Testis (tissue), 2 donors: ENCODE measurements around the gene ZBTB48.
A peak's percentile ranks its signal among the peaks of the same experiment; 100 is the strongest.

Experiments used
- POLR2A ChIP-seq: fragments of 450-650 bp; IDR thresholded peaks from one replicate; pipeline ENCODE4 v1.6.1; 2017; ENCODE audit warnings: antibody characterized with exemption, mild to moderate bottlenecking, moderate library complexity
- TF ChIP-seq, protein P1 (sequence below), 3 experiments: fragments of 450-650 bp in 2 of 3; fragments of 200-600 bp in 1 of 3; sonication (generic) in 1 of 3; IDR thresholded peaks; one replicate each; pipeline ENCODE4 v1.5.1; 2016 to 2019; ENCODE audit warnings: antibody characterized with exemption in 3 of 3, mild to moderate bottlenecking in 2 of 3, moderate library complexity in 1 of 3

DNA sequence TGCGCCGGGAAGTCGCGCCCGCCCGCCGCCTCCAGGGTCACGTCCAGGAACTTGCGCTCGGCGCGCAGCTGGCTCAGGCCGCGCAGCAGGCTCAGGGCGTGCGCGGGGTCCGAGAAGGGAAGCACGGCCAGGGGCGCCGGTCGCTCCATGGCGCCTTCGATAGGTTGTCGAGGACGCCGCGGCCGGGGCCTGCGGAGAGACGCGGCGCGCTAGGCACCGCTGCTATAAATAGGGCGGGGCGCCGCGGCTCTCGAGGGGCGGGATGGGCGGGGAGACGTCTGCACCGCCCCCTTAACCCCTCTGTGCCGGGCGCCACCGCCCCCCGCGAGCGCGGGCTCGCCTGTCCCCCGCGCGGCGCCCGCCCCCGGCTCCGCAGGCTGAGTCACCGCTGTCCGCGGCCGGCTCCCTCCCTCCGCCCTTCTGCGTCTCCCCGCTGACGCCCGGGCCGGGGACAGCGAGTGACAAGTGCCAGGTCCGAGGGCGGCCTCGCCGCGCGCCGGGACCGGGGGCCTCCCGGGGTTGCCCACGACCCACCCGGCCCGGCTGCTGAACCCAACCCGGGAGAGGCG is 23.0 kb downstream of the ZBTB48 start, which contains the start of gene KLHL21:
- TF ChIP-seq POLR2A, result peak; percentile 31
- TF ChIP-seq, protein P1, sequence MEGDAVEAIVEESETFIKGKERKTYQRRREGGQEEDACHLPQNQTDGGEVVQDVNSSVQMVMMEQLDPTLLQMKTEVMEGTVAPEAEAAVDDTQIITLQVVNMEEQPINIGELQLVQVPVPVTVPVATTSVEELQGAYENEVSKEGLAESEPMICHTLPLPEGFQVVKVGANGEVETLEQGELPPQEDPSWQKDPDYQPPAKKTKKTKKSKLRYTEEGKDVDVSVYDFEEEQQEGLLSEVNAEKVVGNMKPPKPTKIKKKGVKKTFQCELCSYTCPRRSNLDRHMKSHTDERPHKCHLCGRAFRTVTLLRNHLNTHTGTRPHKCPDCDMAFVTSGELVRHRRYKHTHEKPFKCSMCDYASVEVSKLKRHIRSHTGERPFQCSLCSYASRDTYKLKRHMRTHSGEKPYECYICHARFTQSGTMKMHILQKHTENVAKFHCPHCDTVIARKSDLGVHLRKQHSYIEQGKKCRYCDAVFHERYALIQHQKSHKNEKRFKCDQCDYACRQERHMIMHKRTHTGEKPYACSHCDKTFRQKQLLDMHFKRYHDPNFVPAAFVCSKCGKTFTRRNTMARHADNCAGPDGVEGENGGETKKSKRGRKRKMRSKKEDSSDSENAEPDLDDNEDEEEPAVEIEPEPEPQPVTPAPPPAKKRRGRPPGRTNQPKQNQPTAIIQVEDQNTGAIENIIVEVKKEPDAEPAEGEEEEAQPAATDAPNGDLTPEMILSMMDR (IDR thresholded peaks at IDR 0.05), result no peak
